ENCODE results near the gene SCEL.

The SCEL gene

DNA sequence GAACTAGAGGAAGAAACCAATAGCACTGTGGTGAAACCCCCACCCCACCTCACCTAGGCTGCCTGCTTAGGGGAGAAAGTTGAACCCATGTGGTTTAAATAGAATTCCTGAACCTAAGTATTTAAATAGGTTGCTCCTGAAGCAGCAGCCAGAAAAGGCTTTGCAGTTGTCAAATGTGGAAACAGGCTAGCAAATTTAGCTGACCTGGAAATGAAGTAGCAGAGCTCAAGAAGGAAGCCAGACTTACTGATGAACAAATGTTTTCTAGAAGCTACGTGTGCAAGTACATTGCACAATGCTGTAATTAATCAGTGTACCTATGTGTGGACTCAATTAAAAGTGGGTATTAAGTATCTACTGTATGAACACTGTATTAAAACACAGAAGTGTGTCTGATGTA, 61.3 kb downstream of the SCEL start:
- no peak overlapping the region for H3K27ac ChIP-seq (ENCODE audit: insufficient read depth, low read depth, low read length, poor library complexity, severe bottlenecking)
- no peaks in the 10 kb centered on the region for H3K4me1 ChIP-seq (ENCODE audit: control insufficient read depth, insufficient read depth, low read length)
- no peak overlapping the region for H3K4me3 ChIP-seq (ENCODE audit: insufficient read depth, low read depth, low read length)
- H3K9me3 ChIP-seq (ENCODE audit: control insufficient read depth, low read length) = no peaks in the 10 kb centered on the region
- no peaks in the 10 kb centered on the region for H3K36me3 ChIP-seq (ENCODE audit: control insufficient read depth, insufficient read depth, low read length)
- H3K27me3 ChIP-seq (ENCODE audit: control insufficient read depth, insufficient read depth, low read length, poor library complexity, severe bottlenecking) = no peaks in the 10 kb centered on the region
- WGBS, 2 experiments = 73 to 94% methylated on average over 1 of the region's 1 CpG

GRCh38 chr13:77599351-77599750, 63.8 kb downstream of the SCEL start:
- Histone ChIP-seq H3K4me3 (ENCODE audit: insufficient read depth, low read depth, low read length) (no peak overlapping the region), H3K4me1 (ENCODE audit: control insufficient read depth, insufficient read depth, low read length) (no peaks in the 10 kb centered on the region), H3K27me3 (ENCODE audit: control insufficient read depth, insufficient read depth, low read length, poor library complexity, severe bottlenecking) (no peaks in the 10 kb centered on the region), H3K9me3 (ENCODE audit: control insufficient read depth, low read length) (no peaks in the 10 kb centered on the region), H3K27ac (ENCODE audit: insufficient read depth, low read depth, low read length, poor library complexity, severe bottlenecking) (no peak overlapping the region), H3K36me3 (ENCODE audit: control insufficient read depth, insufficient read depth, low read length) (no peaks in the 10 kb centered on the region)
- 93 to 98% methylated on average over 2 of the region's 2 CpGs for WGBS, 2 experiments

- H3K4me3 ChIP-seq (ENCODE audit: insufficient read depth, low read depth, low read length) = no peak overlapping the region
- 92 to 100% methylated on average over 2 of the region's 2 CpGs for WGBS, 2 experiments
- H3K36me3 ChIP-seq (ENCODE audit: control insufficient read depth, insufficient read depth, low read length) = no peaks in the 10 kb centered on the region
- no peaks in the 10 kb centered on the region for H3K4me1 ChIP-seq (ENCODE audit: control insufficient read depth, insufficient read depth, low read length)
- H3K27ac ChIP-seq (ENCODE audit: insufficient read depth, low read depth, low read length, poor library complexity, severe bottlenecking) = no peak overlapping the region
- H3K9me3 ChIP-seq (ENCODE audit: control insufficient read depth, low read length) = no peaks in the 10 kb centered on the region
- H3K27me3 ChIP-seq (ENCODE audit: control insufficient read depth, insufficient read depth, low read length, poor library complexity, severe bottlenecking) = no peaks in the 10 kb centered on the region
Measured at GRCh38 chr13:77600701-77601100, 65.2 kb downstream of the SCEL start.

- Histone ChIP-seq H3K27ac (ENCODE audit: insufficient read depth, low read depth, low read length, poor library complexity, severe bottlenecking) (no peak overlapping the region), H3K4me3 (ENCODE audit: insufficient read depth, low read depth, low read length) (no peak overlapping the region), H3K27me3 (ENCODE audit: control insufficient read depth, insufficient read depth, low read length, poor library complexity, severe bottlenecking) (no peaks in the 10 kb centered on the region), H3K36me3 (ENCODE audit: control insufficient read depth, insufficient read depth, low read length) (no peaks in the 10 kb centered on the region), H3K4me1 (ENCODE audit: control insufficient read depth, insufficient read depth, low read length) (no peaks in the 10 kb centered on the region), H3K9me3 (ENCODE audit: control insufficient read depth, low read length) (no peaks in the 10 kb centered on the region)
- 100% methylated on average over 1 of the region's 1 CpG for WGBS, 2 experiments
Measured at GRCh38 chr13:77611068-77611467, 75.6 kb downstream of the SCEL start.

DNA sequence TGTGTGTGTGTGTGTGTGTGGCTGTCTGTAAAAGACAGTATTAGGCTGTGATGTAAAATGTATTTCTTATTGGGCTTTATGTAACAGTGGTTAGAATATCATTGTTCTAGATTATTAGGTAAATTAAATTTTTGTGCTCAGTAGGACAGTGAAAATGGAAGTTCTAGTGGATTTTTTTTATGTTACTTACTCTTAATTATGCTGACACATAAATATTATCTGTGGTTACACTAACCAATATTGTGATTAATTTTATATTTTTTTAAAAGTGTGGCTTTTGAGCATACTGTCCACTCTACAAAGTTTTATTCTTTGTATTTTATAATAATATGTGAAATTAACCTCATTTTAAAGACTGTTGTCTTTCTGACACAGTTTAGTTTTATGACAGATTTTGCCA, 80.5 kb downstream of the SCEL start:
- Histone ChIP-seq H3K27me3 (ENCODE audit: control insufficient read depth, insufficient read depth, low read length, poor library complexity, severe bottlenecking) (no peaks in the 10 kb centered on the region), H3K27ac (ENCODE audit: insufficient read depth, low read depth, low read length, poor library complexity, severe bottlenecking) (no peak overlapping the region)

DNA sequence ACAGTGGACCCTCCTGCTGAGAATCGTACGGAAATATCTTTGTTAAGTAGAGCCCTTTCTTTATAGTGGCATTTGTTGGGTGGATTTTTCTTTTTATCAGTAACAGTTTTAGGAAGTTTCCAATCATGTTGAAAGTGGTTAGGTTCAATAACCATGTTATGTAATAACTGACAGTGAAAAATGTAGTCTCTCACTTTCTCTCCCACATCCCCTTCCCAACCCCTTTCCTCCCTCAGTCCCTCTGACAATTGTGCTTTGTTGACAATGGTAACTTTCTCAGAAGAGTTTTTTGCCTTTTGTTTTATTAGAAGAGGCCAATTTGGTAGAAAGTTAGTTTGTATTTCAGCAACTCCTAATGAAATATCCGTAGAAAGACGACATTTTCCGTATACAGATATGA, 84.1 kb downstream of the SCEL start:
- Histone ChIP-seq H3K27me3 (ENCODE audit: control insufficient read depth, insufficient read depth, low read length, poor library complexity, severe bottlenecking) (no peaks in the 10 kb centered on the region), H3K9me3 (ENCODE audit: control insufficient read depth, low read length) (no peaks in the 10 kb centered on the region), H3K36me3 (ENCODE audit: control insufficient read depth, insufficient read depth, low read length) (no peaks in the 10 kb centered on the region), H3K4me3 (ENCODE audit: insufficient read depth, low read depth, low read length) (no peak overlapping the region), H3K4me1 (ENCODE audit: control insufficient read depth, insufficient read depth, low read length) (no peaks in the 10 kb centered on the region), H3K27ac (ENCODE audit: insufficient read depth, low read depth, low read length, poor library complexity, severe bottlenecking) (no peak overlapping the region)
- WGBS, 2 experiments = 92 to 94% methylated on average over 2 to 3 of the region's 5 CpGs

More for the DNA sequence above, 80.5 kb downstream of the SCEL start:
- Histone ChIP-seq H3K4me1 (ENCODE audit: control insufficient read depth, insufficient read depth, low read length) (no peaks in the 10 kb centered on the region), H3K36me3 (ENCODE audit: control insufficient read depth, insufficient read depth, low read length) (no peaks in the 10 kb centered on the region), H3K9me3 (ENCODE audit: control insufficient read depth, low read length) (no peaks in the 10 kb centered on the region), H3K4me3 (ENCODE audit: insufficient read depth, low read depth, low read length) (no peak overlapping the region)

DNA sequence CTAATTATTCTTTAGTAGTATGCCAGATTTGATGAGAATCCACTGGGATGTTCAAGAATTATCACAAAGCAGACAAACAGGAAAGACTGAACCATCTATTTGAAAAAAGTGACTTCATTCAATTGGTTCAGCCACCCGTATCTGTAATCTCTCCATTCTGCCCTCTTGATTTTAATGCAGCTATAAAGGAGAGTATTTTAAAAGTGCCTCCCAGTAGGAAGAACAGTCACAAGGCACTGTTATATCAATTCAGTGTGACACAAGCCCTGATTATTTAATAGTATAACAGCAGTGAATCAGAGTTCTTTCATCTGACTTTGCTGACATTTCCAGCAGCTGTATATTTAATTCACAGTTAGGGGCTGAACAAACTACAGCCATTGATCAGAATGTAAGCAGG, 84.6 kb downstream of the SCEL start:
- no peaks in the 10 kb centered on the region for H3K36me3 ChIP-seq (ENCODE audit: control insufficient read depth, insufficient read depth, low read length)
- WGBS, 2 experiments = 86 to 100% methylated on average over 1 of the region's 1 CpG
- H3K4me1 ChIP-seq (ENCODE audit: control insufficient read depth, insufficient read depth, low read length) = no peaks in the 10 kb centered on the region
- H3K27ac ChIP-seq (ENCODE audit: insufficient read depth, low read depth, low read length, poor library complexity, severe bottlenecking) = no peak overlapping the region
- no peaks in the 10 kb centered on the region for H3K27me3 ChIP-seq (ENCODE audit: control insufficient read depth, insufficient read depth, low read length, poor library complexity, severe bottlenecking)
- H3K9me3 ChIP-seq (ENCODE audit: control insufficient read depth, low read length) = no peaks in the 10 kb centered on the region
- H3K4me3 ChIP-seq (ENCODE audit: insufficient read depth, low read depth, low read length) = no peak overlapping the region

DNA sequence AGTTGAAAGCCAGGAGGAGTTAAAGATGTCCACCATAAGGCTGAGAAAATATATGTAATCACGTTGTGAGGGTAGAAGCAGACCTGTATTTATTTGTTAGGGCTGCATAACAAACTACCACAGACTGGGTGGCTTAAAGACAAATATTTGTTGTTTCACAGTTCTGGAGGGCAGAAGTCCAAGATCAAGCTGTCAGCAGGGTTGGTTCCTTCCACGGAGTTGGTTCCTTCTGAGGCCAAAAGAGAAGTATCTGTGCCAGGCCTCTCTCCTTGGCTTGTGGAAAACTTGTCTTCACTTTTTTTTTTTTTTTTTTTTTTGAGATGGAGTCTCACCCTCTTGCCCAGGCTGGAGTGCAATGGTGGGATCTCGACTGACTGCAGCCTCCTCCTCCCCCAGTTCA, 88.3 kb downstream of the SCEL start:
- 88% methylated on average over 3 of the region's 3 CpGs for WGBS, 2 experiments

GRCh38 chr13:77628170-77628569, 92.7 kb downstream of the SCEL start:
- Histone ChIP-seq H3K4me3 (ENCODE audit: insufficient read depth, low read depth, low read length) (no peak overlapping the region), H3K4me1 (ENCODE audit: control insufficient read depth, insufficient read depth, low read length) (no peaks in the 10 kb centered on the region), H3K27me3 (ENCODE audit: control insufficient read depth, insufficient read depth, low read length, poor library complexity, severe bottlenecking) (no peaks in the 10 kb centered on the region), H3K9me3 (ENCODE audit: control insufficient read depth, low read length) (no peaks in the 10 kb centered on the region), H3K36me3 (ENCODE audit: control insufficient read depth, insufficient read depth, low read length) (no peaks in the 10 kb centered on the region), H3K27ac (ENCODE audit: insufficient read depth, low read depth, low read length, poor library complexity, severe bottlenecking) (no peak overlapping the region)

More for the DNA sequence above, 88.3 kb downstream of the SCEL start:
- no peak overlapping the region for H3K27ac ChIP-seq (ENCODE audit: insufficient read depth, low read depth, low read length, poor library complexity, severe bottlenecking)
- no peaks in the 10 kb centered on the region for H3K4me1 ChIP-seq (ENCODE audit: control insufficient read depth, insufficient read depth, low read length)
- no peak overlapping the region for H3K4me3 ChIP-seq (ENCODE audit: insufficient read depth, low read depth, low read length)
- H3K9me3 ChIP-seq (ENCODE audit: control insufficient read depth, low read length) = no peaks in the 10 kb centered on the region
- H3K36me3 ChIP-seq (ENCODE audit: control insufficient read depth, insufficient read depth, low read length) = no peaks in the 10 kb centered on the region
- no peaks in the 10 kb centered on the region for H3K27me3 ChIP-seq (ENCODE audit: control insufficient read depth, insufficient read depth, low read length, poor library complexity, severe bottlenecking)

GRCh38 chr13:77637588-77637987, 102.1 kb downstream of the SCEL start:
- Histone ChIP-seq H3K27me3 (ENCODE audit: control insufficient read depth, insufficient read depth, low read length, poor library complexity, severe bottlenecking) (no peaks in the 10 kb centered on the region), H3K36me3 (ENCODE audit: control insufficient read depth, insufficient read depth, low read length) (no peaks in the 10 kb centered on the region), H3K9me3 (ENCODE audit: control insufficient read depth, low read length) (no peaks in the 10 kb centered on the region), H3K4me3 (ENCODE audit: insufficient read depth, low read depth, low read length) (no peak overlapping the region), H3K4me1 (ENCODE audit: control insufficient read depth, insufficient read depth, low read length) (peaks cover 4% of the 10 kb centered on the region), H3K27ac (ENCODE audit: insufficient read depth, low read depth, low read length, poor library complexity, severe bottlenecking) (no peak overlapping the region)
- WGBS, 2 experiments = 59 to 68% methylated on average over 1 of the region's 1 CpG

DNA sequence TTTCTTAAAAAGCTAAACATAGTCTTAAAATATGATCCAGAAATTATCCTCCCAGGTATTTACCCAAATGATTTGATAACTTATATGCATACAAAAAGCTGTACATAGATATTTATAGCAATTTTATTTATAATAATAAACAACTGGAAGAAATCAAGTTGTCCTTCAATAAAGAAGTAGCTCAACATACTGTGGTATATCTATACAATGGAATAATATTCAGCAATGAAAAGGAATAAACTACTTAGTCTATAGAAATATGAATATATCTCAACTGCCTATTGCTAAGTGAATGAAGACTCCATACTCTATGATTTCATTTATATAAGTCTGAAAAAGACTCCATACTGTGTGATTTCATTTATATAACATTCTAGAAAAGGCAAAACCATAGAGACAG, 114.9 kb downstream of the SCEL start:
- Histone ChIP-seq H3K27ac (ENCODE audit: insufficient read depth, low read depth, low read length, poor library complexity, severe bottlenecking) (no peak overlapping the region), H3K4me3 (ENCODE audit: insufficient read depth, low read depth, low read length) (no peak overlapping the region), H3K9me3 (ENCODE audit: control insufficient read depth, low read length) (no peaks in the 10 kb centered on the region), H3K36me3 (ENCODE audit: control insufficient read depth, insufficient read depth, low read length) (no peaks in the 10 kb centered on the region), H3K4me1 (ENCODE audit: control insufficient read depth, insufficient read depth, low read length) (no peaks in the 10 kb centered on the region), H3K27me3 (ENCODE audit: control insufficient read depth, insufficient read depth, low read length, poor library complexity, severe bottlenecking) (no peaks in the 10 kb centered on the region)

Data from ectodermal cell (in vitro differentiated cells).